UCSD-AML1 (cell line): ENCODE data around the gene RARRES2.
"Not testable (repeated sequence)": the region's sequence is repeated elsewhere in the genome, so short reads cannot be mapped to it uniquely, and the experiment has no call there.

Experiments
- DNase-seq: peaks from one replicate; lab custom pipeline; 2025; ENCODE audit not compliant: unreplicated experiment; lab: John Stamatoyannopoulos, UW

RARRES2 gene

DNA sequence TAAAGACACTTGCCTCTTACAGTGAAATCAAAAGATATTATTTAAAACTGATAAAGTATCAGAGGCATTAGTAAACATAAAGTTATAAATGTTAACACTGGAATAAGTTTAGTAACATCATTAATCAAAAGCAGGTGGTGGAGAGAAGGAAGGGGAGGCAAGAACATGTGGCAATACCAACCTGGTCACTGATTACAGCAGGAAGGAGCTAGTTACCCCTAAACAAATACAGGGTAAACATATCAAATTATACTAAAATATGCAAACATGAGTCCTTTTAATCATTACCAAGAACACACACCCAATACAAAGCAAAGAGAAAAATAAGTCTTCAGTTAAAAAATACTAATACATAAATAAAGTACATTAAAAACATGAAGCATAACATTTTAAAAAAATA, 43.5 kb downstream of the RARRES2 start:
- DNase-seq: not testable (repeated sequence)

GRCh38 chr7:150296802-150297201, 44.6 kb downstream of the RARRES2 start:
- DNase-seq: not testable (repeated sequence)

DNA sequence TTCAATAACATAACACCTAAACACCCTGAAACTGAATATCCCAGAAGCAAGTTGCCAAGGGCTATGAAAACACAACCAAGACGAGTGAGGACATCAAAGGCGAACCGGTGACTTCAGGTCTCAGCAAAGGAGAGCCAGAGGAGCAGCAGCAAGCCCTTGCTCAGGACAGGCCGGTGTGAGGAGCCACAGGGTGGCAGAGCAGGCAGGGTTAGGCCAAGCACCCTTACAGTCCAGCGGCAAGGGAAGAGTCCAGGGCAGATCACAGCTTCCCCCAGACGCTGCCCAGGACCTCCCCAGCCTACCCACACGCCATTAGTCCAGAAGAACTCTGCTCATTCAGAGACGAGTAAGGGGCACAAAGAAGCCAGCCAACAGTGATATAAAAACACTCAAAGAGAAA, 45.8 kb downstream of the RARRES2 start:
- DNase-seq: not testable (repeated sequence)

DNA sequence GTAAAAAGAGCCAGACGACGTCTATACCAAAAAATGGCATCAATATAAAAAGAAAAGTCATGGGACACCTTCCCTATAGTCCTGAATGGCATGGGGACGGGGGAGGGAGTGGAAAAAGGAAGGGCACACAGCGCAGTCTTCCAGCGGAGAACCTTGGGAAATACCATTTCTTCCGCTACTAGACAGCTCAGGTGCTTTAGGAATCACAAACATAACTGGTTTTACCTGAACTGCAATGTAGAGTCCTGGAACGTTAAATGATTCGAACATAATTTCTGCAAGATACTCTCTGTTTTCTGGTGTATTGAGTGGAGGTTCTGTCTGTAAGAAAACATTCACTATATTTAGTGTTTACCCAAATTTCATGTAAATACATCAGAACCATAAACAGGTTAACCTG, 46.4 kb downstream of the RARRES2 start:
- not testable (repeated sequence) for DNase-seq

DNA sequence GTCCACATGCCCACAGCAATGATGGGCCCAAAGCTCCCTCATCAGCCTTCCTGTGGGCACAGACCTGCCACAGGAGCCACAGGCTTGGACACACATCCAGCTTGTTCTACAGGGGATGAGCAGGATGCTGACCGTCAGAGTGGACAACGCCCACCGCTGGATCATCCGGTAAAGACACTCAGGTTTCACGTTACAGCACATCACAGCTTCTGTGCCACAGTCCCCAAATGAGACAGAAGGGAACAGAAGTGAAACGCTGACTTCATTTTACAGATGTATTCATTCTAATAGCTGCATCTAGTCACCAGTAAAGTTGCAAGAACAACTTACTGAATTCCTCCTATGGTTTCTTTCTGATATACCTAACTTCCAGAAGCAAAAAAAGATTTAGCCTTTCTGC, 51.1 kb downstream of the RARRES2 start:
- not testable (repeated sequence) for DNase-seq

DNA sequence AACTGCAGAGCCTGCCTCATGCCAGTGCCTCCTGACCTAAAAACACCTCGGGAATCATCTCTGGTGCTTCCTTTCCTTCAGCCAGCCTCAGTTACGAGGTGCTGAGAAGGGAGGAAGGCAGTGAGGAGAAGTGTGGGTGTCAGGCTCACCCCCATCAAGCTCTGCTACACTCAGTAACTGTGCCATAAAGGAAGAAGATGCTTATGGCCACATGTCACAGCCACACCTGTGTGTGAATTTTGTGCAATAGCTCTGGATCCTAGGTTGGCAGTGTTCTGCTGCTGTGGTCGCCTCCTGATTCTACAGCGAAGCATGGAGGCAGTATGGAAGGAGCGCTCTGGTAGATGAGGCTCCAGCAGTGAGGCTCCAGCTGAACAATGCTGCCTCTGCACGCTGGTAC, 52.6 kb downstream of the RARRES2 start:
- DNase-seq: not testable (repeated sequence)
